SU-DHL-6 (cell line): ENCODE measurements around the gene DNAH11.
"Not testable (repeated sequence)": the region's sequence is repeated elsewhere in the genome, so short reads cannot be mapped to it uniquely, and the experiment has no call there.

Source experiments
- H2AFZ ChIP-seq: fragments of 200-600 bp; sonication (generic); 2 replicates; pipeline ENCODE4 v1.6.1; 2014; ENCODE audit warnings: low read depth, mild to moderate bottlenecking, moderate library complexity, mixed read lengths, antibody characterized with exemption, low read length; ENCODE audit not compliant: severe bottlenecking
- H3F3A ChIP-seq: fragments of 200-600 bp; shearing (Covaris generic); 2 replicates; pipeline ENCODE4 v1.6.0; 2016; ENCODE audit warnings: antibody characterized with exemption, mild to moderate bottlenecking; ENCODE audit not compliant: insufficient read depth
- H3K27ac ChIP-seq: fragments of 200-600 bp; sonication (generic); 2 replicates; pipeline ENCODE4 v1.5.1; 2016; ENCODE audit warnings: low read depth, mild to moderate bottlenecking, low read length, moderate library complexity, mixed read lengths
- H3K27me3 ChIP-seq: fragments of 200-600 bp; sonication (generic), shearing (Covaris generic); 2 replicates; pipeline ENCODE4 v1.6.0; 2014; ENCODE audit warnings: mild to moderate bottlenecking, low read length
- H3K36me3 ChIP-seq: fragments of 200-600 bp; sonication (generic); 2 replicates; pipeline ENCODE4 v1.6.1; 2014; ENCODE audit warnings: mild to moderate bottlenecking, low read length, mixed read lengths
- H3K4me2 ChIP-seq: fragments of 300-600, 200-600 bp; shearing (Covaris generic), sonication (generic); 2 replicates; pipeline ENCODE4 v1.6.0; 2014; ENCODE audit warnings: low read length, low read depth, mild to moderate bottlenecking; ENCODE audit not compliant: poor library complexity, severe bottlenecking
- H3K4me3 ChIP-seq: fragments of 200-600 bp; sonication (generic); 2 replicates; pipeline ENCODE4 v1.5.1; 2014; ENCODE audit warnings: antibody characterized with exemption, low read length, mild to moderate bottlenecking, mixed read lengths; ENCODE audit not compliant: insufficient read depth, poor library complexity, severe bottlenecking
- H3K79me2 ChIP-seq: fragments of 200-600 bp; sonication (generic); 2 replicates; pipeline ENCODE4 v1.6.1; 2014; ENCODE audit warnings: mild to moderate bottlenecking, low read length, moderate library complexity; ENCODE audit not compliant: insufficient read depth
- H3K9ac ChIP-seq: fragments of 200-600 bp; sonication (generic); 2 replicates; pipeline ENCODE4 v1.7.0; 2014; ENCODE audit warnings: mild to moderate bottlenecking, low read length
- H3K9me2 ChIP-seq: fragments of 200-600 bp; sonication (generic); replicated peaks from 2 replicates; pipeline ENCODE4 v1.6.1; 2014; ENCODE audit warnings: low read length; ENCODE audit not compliant: insufficient read depth
- H3K9me3 ChIP-seq: fragments of 200-600 bp; sonication (generic); 2 replicates; pipeline ENCODE4 v1.6.1; 2014; ENCODE audit warnings: low read length, mixed read lengths; ENCODE audit not compliant: insufficient read depth
- H4K20me1 ChIP-seq: fragments of 200-600 bp; sonication (generic); 2 replicates; pipeline ENCODE4 v1.6.1; 2014; ENCODE audit warnings: low read depth, mild to moderate bottlenecking, antibody characterized with exemption, low read length, moderate library complexity, mixed read lengths
- EZH2phosphoT487 ChIP-seq: fragments of 200-600 bp; sonication (generic), shearing (Covaris generic); conservative IDR thresholded peaks from 2 replicates; pipeline ENCODE4 v1.6.1; 2018; ENCODE audit warnings: mild to moderate bottlenecking, antibody characterized with exemption, low read length, moderate library complexity, mixed read lengths
- TF ChIP-seq, protein P1 (sequence below): fragments of 200-600 bp; sonication (generic); IDR thresholded peaks from one replicate; pipeline ENCODE4 v1.5.1; 2017; ENCODE audit warnings: antibody characterized with exemption, mild to moderate bottlenecking, low read length, moderate library complexity; ENCODE audit not compliant: insufficient read depth, poor library complexity, severe bottlenecking

DNAH11 gene

DNA sequence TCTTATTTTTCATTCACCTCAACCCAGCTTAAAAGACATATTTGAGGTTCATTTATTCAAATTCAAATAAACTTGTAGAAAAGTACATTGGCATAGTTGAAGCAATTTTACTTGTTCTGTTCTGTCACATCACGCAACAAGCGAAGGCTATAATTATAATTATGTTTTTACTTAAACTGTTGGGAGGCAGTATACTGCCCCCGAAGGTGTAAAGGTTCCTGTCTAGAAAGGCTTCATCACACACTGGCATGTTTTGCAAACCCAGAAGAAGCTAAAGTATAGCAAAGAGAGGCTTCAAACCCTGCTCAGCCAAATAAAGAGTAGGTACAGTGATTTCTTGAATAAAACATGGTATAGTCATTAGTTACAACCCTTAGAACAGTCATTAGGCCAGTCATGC, 340.2 kb downstream of the DNAH11 start:
- Histone ChIP-seq H3K9me3 (no peaks in the 10 kb centered on the region), H4K20me1 (no peaks in the 10 kb centered on the region), H3F3A (no peaks in the 10 kb centered on the region), H3K9me2 (no peaks in the 10 kb centered on the region), H3K36me3 (no peaks in the 10 kb centered on the region), H3K4me2 (no peak overlapping the region), H3K79me2 (no peaks in the 10 kb centered on the region), H3K9ac (no peak overlapping the region), H3K27ac (no peak overlapping the region), H2AFZ (no peak overlapping the region), H3K27me3 (no peaks in the 10 kb centered on the region), H3K4me3 (no peak overlapping the region)
- TF ChIP-seq EZH2phosphoT487, result no peak
- TF ChIP-seq, protein P1, sequence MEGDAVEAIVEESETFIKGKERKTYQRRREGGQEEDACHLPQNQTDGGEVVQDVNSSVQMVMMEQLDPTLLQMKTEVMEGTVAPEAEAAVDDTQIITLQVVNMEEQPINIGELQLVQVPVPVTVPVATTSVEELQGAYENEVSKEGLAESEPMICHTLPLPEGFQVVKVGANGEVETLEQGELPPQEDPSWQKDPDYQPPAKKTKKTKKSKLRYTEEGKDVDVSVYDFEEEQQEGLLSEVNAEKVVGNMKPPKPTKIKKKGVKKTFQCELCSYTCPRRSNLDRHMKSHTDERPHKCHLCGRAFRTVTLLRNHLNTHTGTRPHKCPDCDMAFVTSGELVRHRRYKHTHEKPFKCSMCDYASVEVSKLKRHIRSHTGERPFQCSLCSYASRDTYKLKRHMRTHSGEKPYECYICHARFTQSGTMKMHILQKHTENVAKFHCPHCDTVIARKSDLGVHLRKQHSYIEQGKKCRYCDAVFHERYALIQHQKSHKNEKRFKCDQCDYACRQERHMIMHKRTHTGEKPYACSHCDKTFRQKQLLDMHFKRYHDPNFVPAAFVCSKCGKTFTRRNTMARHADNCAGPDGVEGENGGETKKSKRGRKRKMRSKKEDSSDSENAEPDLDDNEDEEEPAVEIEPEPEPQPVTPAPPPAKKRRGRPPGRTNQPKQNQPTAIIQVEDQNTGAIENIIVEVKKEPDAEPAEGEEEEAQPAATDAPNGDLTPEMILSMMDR, result no peak

DNA sequence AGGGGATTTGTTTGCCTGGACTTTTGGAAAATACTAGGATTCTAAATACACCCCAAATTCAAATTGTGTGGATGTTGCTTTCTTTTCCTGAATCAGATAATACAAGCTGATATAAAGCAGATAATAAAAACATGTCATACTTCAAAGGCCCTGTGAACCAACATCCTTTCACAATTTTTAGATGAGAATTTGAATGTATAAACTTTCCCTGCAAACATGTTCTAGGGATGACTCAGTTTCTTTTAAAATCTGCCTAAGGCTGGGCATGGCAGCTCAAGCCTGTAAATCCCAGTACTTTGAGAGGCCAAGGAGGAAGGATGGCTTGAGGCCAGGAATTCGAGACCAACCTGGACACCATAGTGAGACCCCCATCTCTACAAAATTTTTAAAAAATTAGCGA, 340.7 kb downstream of the DNAH11 start:
- H2AFZ ChIP-seq, result not testable (repeated sequence)

DNA sequence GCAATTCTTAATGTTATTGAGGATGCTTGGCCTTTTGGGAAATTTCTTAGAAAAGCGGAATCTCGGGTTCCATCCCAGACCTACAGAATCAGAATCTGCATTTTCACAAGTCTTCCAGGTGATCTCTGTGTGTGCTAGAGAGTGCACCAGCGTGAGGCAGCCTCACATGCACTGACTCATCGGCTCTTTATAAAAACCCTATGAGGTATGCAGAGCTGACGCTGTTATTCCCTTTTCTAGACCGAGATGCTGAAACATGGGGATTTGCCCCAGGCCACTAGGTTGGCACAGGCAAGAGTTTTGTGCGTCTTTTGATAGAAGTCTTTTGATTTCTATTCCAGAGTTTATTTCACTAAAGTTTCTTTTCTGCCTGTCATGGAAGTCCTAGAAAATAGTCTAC, 341.7 kb downstream of the DNAH11 start:
- H3K9ac ChIP-seq, result no peak overlapping the region

More for the DNA sequence above, 340.7 kb downstream of the DNAH11 start:
- H3F3A ChIP-seq, H3K4me2 ChIP-seq, H3K9me3 ChIP-seq, H3K9ac ChIP-seq, H3K27me3 ChIP-seq, H3K36me3 ChIP-seq, H4K20me1 ChIP-seq, H3K27ac ChIP-seq, H3K4me3 ChIP-seq, H3K79me2 ChIP-seq, H3K9me2 ChIP-seq: not testable (repeated sequence)

DNA sequence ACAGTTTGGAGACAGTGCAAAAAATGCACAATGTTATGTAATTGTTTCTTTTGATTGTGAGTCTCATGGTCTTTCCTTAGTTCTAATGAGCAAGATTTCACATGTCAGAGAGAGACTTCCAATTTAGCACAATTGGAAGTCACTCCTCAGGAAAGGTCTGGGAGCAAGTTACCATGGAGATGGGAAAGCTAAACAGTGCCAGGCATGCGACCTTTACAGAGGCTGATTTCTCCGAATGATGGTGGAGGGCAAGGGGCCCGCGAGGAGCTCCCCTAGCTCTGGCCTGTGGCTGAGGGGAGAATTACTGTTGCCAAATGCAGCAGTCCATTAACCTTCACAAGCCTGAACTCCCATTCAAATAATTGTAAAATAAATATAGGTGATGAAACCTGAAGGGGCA, 343.6 kb downstream of the DNAH11 start:
- Histone ChIP-seq H3F3A (no peaks in the 10 kb centered on the region), H4K20me1 (no peaks in the 10 kb centered on the region), H3K9me2 (no peaks in the 10 kb centered on the region), H3K36me3 (peaks cover 5% of the 10 kb centered on the region; the same call in 1 of the 2 replicates), H3K27me3 (no peaks in the 10 kb centered on the region), H3K9me3 (no peaks in the 10 kb centered on the region), H3K79me2 (no peaks in the 10 kb centered on the region), H3K27ac (no peak overlapping the region), H2AFZ (no peak overlapping the region), H3K4me2 (no peak overlapping the region), H3K9ac (no peak overlapping the region), H3K4me3 (no peak overlapping the region)
- TF ChIP-seq, protein P1, result no peak
- TF ChIP-seq EZH2phosphoT487, result no peak

More for the DNA sequence above, 341.7 kb downstream of the DNAH11 start:
- H2AFZ ChIP-seq, result no peak overlapping the region
- H3K9me2 ChIP-seq, result no peaks in the 10 kb centered on the region
- no peaks in the 10 kb centered on the region for H3F3A ChIP-seq
- H3K79me2 ChIP-seq, result no peaks in the 10 kb centered on the region
- H3K36me3 ChIP-seq, result no peaks in the 10 kb centered on the region
- H3K9me3 ChIP-seq, result no peaks in the 10 kb centered on the region
- H3K27ac ChIP-seq, result no peak overlapping the region
- H3K27me3 ChIP-seq, result no peaks in the 10 kb centered on the region
- no peak overlapping the region for H3K4me3 ChIP-seq
- no peaks in the 10 kb centered on the region for H4K20me1 ChIP-seq
- no peak for TF ChIP-seq EZH2phosphoT487
- H3K4me2 ChIP-seq, result no peak overlapping the region
